Ishikawa (cell line): ENCODE data around the gene TOGARAM1.

Experiments used
- CEBPB ChIP-seq: IDR thresholded peaks from 2 replicates; pipeline ENCODE4 v1.6.1; 2012
- CREB1 ChIP-seq: IDR thresholded peaks from 2 replicates; pipeline ENCODE4 v1.6.1; 2012; ENCODE audit warnings: low read depth
- EGR1 ChIP-seq: IDR thresholded peaks from 2 replicates; pipeline ENCODE4 v1.6.1; 2012
- EP300 ChIP-seq: IDR thresholded peaks from 2 replicates; pipeline ENCODE4 v1.6.1; 2012; ENCODE audit warnings: borderline replicate concordance
- FOXM1 ChIP-seq: IDR thresholded peaks from 2 replicates; pipeline ENCODE4 v1.6.1; 2012; ENCODE audit warnings: low read depth, borderline replicate concordance
- MAX ChIP-seq: IDR thresholded peaks from 2 replicates; pipeline ENCODE4 v1.6.1; 2012
- NFIC ChIP-seq: IDR thresholded peaks from 2 replicates; pipeline ENCODE4 v1.6.1; 2012
- RAD21 ChIP-seq: IDR thresholded peaks from 2 replicates; pipeline ENCODE4 v1.6.1; 2012; ENCODE audit warnings: low read depth
- REST ChIP-seq: IDR thresholded peaks from 2 replicates; pipeline ENCODE4 v1.6.1; 2012; ENCODE audit warnings: low read depth, mild to moderate bottlenecking
- TAF1 ChIP-seq: IDR thresholded peaks from 2 replicates; pipeline ENCODE4 v1.6.1; 2012; ENCODE audit warnings: low read depth, mild to moderate bottlenecking
- TCF12 ChIP-seq: IDR thresholded peaks from 2 replicates; pipeline ENCODE4 v1.6.1; 2012; ENCODE audit warnings: low read depth
- TEAD4 ChIP-seq: IDR thresholded peaks from 2 replicates; pipeline ENCODE4 v1.6.1; 2012
- YY1 ChIP-seq: IDR thresholded peaks from 2 replicates; pipeline ENCODE4 v1.6.1; 2012; ENCODE audit warnings: low read depth
- ZBTB7A ChIP-seq: IDR thresholded peaks from 2 replicates; pipeline ENCODE4 v1.6.1; 2012; ENCODE audit warnings: low read depth
- TF ChIP-seq, protein P1 (sequence below): IDR thresholded peaks from 2 replicates; pipeline ENCODE4 v1.6.1; 2012

TOGARAM1 gene

DNA sequence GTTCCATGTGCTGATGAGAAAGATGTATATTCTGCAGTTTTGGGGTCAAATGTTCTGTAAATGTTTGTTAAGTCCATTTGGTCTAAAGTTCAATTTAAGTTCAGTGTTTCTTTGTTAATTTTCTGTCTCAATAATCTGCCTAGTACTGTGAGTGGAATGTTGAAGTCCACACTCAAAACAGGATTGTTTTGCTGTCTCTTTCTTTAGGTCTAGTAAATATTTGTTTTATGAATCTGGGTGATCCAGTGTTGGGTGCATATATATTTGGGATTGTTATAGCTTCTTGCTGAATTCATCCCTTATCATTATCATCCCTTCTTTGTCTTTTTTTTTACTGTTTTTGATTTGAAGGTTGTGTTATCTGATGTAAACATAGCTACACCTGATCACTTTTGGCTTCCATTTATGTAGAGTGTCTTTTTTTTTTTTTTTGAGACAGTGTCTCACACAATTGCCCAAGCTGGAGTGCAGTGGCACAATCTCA lies 95.9 kb downstream of the TOGARAM1 start:
- TF ChIP-seq, protein P1, sequence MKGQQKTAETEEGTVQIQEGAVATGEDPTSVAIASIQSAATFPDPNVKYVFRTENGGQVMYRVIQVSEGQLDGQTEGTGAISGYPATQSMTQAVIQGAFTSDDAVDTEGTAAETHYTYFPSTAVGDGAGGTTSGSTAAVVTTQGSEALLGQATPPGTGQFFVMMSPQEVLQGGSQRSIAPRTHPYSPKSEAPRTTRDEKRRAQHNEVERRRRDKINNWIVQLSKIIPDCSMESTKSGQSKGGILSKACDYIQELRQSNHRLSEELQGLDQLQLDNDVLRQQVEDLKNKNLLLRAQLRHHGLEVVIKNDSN, result no peak
- TF ChIP-seq CEBPB, result no peak
- no peak for TF ChIP-seq YY1
- no peak for TF ChIP-seq REST
- TF ChIP-seq EGR1, result no peak

- TF ChIP-seq FOXM1 (no peak), ZBTB7A (no peak), YY1 (no peak), MAX (no peak), CEBPB (no peak), EP300 (no peak), REST (no peak), EGR1 (no peak), RAD21 (no peak), CREB1 (no peak), TEAD4 (no peak), NFIC (no peak), TCF12 (no peak), TAF1 (no peak)
- TF ChIP-seq, protein P1, result no peak
Observed at GRCh38 chr14:45060551-45060950, 98.6 kb downstream of the TOGARAM1 start.

GRCh38 chr14:45065540-45065939 lies 103.5 kb downstream of the TOGARAM1 start:
- TF ChIP-seq REST, result no peak
- TF ChIP-seq NFIC, result no peak
- TF ChIP-seq, protein P1, result no peak

DNA sequence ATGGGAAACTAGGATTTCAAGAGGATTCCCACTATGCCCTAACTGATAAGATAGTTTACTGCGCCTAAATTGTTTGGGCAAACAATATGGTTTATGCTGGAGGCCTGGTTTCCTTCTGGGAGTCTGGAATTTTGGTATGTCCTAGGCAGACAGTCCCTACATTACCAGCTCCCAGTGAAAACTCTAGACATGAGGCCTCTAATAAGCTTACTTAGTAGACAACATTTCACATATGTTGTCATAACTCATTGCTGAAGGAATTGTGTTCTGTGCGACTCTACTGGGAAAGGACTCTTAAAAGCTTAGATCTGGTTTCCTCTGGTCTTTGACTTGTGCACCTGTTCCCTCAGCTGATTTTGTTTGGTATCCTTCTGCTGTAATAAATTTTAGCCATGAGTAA lies 104.0 kb downstream of the TOGARAM1 start:
- TF ChIP-seq REST (no peak), FOXM1 (no peak), TAF1 (no peak), CEBPB (no peak), EGR1 (no peak), CREB1 (no peak), EP300 (no peak), YY1 (no peak), TCF12 (no peak), RAD21 (no peak), TEAD4 (no peak), ZBTB7A (no peak), MAX (no peak), NFIC (no peak)
- TF ChIP-seq, protein P1, result no peak
